ENCODE results near the gene G3BP1.
"Not testable (repeated sequence)": the region's sequence is repeated elsewhere in the genome, so short reads cannot be mapped to it uniquely, and the experiment has no call there.

Gene G3BP1

DNA sequence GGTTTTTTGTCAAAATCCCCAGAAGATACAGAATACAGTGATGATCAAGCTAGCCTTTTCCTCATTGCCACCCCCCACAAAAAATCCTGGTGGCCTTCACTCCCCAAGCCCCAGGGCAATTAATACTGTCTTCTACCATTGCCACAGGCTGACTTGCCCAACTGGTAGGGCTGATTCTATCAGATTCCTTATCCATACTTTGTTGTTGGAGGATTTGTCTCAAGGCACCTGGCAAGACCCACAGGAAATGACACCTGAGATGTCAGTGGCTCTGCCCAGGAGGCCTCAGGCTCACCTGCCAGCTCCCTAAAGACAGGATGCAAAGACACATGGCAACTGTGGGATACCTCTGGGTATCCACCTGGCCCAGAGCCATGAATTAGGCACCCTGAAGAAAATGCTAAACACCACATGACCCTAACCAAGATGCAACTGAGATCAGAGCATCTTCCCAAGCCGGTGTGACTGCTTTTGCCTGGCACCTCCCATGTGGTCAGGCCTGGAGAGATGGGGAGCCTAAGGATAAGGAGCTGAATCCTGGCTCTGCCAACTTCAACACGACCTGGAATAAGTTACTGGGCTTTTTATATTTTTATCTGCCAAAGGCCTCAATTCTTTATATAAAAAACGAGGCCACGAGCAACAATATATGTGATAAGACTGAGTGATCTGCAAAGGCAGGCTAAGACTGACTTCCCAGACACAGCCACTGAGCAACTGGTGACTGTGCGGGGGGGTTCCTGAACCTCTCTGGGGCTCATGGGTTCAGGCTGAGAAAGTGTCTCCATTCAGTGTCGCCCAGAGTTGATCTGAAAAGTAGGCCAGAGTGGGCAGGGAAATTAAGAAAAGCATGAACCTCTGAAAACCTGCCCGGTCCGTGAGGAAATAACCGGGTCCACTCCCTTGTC, 14.3 kb upstream of the G3BP1 start:
- DNase-seq (ENCODE audit: low spot score) = peak; percentile 31

DNA sequence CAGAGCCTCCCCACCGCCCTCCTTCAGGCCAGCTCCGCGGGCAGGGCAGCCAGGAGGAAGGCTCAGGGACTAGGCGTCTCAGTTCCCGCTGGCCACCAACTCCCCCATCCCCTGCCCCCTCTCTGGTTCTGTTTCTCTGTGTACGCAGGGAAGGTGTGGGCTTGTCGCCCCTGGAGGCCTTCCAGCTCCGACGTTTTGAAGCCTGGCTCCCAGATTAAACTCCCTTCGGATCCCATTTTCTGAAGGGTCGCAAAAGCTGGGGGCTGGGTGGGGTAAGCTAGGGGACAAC, 13.7 kb upstream of the G3BP1 start:
- DNase-seq (ENCODE audit: low spot score) = no peak

DNA sequence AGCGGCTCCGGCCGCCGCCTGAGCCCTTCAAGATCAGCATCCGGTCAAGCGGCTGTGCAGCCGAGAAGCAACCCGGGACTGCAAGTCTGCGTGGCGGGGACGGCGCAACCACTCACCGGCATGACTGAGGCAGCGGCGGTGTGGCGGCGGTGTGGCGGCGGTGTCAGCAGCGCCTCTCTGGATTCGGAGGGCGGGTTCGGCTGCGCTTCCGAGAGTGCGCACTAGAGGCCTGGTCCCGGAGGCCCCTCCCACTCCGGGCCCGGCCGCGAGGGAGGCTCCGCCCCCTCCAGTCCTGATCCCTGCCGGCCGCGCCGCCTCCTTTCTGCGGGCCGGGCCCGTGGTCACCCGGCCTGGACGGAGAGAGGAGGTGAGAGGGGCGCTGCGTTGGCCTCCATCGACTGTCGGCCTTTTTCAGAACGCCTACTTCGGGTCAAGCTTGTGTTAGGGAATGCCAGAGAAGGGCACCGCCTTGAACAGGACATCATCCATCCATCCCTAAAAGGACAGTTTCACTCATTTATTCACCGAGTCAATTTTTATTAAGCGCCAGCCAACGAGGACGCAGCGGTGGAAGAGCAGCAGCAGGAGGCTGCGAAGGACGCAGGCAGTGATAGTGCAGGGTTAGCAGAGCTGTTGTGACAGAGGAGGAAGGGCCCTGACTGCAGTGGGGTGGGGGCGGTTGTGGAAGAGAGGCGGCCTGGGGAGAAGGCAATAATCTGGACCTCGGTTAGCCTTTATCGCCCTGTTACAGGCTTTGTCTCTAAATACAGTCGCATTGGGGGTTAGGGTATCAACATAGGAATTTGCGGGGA, 13.1 kb upstream of the G3BP1 start, which contains the start of gene ATOX1:
ATOX1 (minus strand) TSS at position 202 of the 812 bp plus-strand sequence; CDS start at position 122, 80 bp downstream.
- DNase-seq (ENCODE audit: low spot score) = peak; percentile 92

DNA sequence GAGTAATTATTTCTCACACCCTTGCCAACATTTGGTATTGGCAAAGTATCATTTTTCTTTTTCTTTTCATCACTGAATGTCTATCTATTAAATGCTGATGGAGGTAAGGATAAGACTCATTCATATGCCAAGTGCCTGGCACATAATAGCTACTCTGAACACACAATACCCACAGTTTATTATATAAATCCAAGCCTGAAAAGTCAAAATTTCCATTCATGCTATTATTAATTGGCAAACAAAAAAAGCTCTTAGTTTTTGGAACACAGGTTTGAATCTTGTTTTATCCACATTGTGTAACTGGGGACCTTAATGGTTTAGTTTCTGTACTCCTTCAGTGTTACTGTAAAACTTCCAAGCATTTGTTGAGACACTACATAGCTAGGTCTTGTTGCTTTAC, 7.0 kb upstream of the G3BP1 start:
- no peak for DNase-seq (ENCODE audit: low spot score)

- DNase-seq (ENCODE audit: low spot score) = no peak
These were observed 4.8 kb upstream of the G3BP1 start for GRCh38 chr5:151766975-151767374.

GRCh38 chr5:151770383-151771258, 1.1 kb upstream of the G3BP1 start:
- DNase-seq (ENCODE audit: low spot score) = peak; percentile 83

DNA sequence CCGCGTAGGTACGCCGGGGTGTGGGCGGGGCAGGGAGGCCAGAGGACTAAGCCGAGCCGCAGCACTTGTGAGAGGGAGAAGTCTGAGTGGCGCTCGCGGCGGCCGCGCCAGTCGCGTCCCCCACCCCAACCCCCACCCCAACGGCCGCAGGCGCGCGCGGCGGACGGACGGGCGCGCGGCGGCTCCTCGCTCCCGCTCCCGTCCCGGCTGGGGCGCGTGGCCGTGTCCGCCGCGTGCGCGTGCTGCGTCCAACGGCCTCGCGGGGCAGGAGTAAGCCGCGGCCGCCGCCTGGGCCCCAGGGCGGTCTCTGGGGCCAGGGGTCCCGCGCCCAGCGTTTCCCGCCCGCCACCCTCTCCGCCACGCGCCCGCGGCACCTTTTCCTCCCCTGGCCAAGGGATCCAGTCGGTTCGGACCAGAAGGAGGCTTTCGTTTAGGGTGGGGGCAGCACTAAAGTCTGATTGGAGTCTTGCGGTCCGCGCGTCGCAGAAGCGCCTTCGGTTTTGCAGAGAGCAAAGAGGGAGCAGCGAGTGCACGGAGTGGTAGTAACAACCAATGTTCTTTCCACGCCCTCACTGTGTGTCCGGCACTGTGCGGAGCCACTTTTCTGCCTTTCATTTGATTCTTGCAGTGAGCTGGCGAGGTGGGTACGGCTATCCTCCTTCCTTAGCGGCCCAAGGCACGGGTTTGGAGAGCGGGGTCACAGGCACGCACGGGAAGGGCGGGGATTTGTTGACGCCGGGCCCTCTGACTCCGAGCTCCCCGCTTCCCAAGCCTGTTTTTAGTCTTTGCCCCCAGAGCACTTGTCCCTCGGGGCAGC, 483 bp downstream of the G3BP1 start:
- peak; percentile 50 for DNase-seq (ENCODE audit: low spot score)

DNA sequence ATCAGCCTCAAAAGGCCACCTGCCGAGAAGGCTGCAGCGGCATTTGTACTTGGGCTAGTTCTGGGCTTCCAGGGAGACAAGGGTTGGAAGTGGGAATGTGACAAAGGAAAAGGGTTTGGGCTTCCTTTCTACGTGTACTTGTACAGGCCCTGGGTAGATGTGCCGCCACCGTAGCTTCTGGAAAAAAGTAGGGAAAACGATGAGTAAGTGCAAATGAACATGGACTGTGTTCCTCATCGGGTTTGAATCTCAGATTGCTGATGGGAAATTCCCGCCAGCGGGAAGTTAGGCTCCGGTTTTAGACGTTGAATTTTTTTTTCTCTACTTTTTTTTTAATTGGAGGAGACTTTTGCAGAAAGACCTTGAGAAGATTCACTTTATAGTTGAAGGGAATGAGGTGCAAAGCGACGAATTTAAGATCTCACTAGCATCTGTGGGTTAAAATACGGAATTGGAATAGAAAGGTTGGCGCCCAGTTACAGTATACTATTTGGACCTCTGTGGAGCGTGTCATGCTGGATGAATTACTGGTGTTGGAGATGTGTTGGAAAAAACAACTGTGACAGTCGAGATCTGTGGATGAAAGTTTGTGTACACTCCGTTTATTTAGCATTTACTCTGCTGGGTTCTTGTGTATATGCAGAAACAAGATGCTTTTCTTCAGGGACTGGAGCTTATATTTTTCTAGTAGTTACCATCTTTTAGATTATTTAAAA, 1.2 kb downstream of the G3BP1 start:
- peak; percentile 38 for DNase-seq (ENCODE audit: low spot score)

- peak; percentile 26 for DNase-seq (ENCODE audit: low spot score)
These were observed 2.2 kb downstream of the G3BP1 start for GRCh38 chr5:151773951-151774350.

DNA sequence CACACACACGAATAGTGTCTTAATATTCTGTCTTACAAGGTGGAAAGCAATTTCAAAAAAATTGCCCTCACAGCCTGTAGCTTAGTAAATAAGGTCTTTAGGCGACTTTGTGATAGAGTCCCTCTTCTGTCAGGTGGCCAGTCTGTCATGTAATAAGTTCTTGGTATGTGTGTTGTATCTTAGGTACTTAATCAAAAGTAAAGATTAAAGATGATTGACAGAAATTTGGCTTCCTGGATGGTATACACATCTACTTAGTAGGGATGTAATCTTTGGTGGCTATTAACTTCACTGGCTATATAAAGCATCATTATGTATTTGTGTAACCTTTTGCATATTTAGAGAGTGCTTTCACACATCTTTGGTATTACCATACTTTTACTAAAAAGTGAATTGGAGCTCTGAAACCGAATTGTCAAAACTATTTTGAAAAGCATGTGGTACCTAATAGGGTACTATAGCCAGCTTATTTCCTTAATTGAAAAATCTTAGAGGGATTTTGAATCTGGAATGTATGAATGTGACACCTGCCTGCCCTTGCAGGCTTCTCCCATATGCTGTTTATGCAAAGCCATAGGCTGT, 3.4 kb downstream of the G3BP1 start:
- DNase-seq (ENCODE audit: low spot score) = no peak

DNA sequence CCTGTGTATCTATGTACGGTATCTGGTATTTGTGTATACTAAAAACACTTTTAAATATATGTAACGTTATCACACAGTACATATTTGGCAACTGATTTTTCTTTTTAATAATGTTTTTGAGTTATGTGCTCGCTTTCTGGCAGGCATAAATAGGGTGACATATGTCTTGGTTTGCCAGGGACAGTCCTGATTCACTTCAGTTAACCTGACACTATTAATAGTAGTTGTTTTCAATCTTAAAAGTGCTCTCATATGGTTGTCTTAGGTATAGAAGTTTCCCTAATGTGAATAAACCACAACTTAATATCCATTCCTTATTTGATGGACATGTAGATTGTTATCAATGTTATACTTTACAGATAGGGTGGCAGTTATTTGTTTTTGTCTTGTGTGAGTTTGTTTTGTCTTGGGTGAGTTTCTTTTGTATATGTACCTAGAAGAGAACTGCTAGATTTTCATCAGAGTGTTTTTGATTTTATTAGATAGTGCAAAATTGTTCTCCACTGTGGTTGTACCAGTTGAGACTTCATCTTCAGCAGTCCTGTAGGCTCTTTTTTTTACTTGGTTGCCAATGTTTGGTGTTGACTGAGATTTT, 7.9 kb downstream of the G3BP1 start:
- peak; percentile 62 for DNase-seq (ENCODE audit: low spot score)

DNA sequence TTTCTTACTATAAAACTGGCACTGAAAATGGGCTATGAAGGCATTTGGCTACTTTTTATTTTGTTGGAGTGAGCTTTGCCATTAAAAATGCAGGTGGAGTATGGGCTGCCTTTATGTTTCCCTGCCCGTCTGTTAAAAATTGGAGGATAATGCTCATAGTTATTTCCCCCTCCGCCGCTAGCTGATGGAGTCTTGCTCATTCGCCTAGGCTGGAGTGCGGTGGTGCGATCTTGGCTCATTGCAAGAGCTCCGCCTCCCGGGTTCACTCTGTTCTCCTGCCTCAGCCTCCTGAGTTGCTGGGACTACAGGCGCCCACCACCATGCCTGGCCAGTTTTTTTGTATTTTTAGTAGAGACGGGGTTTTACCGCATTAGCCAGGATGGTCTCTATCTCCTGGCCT, 8.6 kb downstream of the G3BP1 start:
- no peak for DNase-seq (ENCODE audit: low spot score)

- DNase-seq (ENCODE audit: low spot score) = no peak
These were observed 9.4 kb downstream of the G3BP1 start for GRCh38 chr5:151781201-151781600.

- DNase-seq (ENCODE audit: low spot score) = not testable (repeated sequence)
These were observed 11.9 kb downstream of the G3BP1 start for GRCh38 chr5:151783664-151784063.

GRCh38 chr5:151784141-151784540, 12.4 kb downstream of the G3BP1 start:
- no peak for DNase-seq (ENCODE audit: low spot score)

GRCh38 chr5:151786468-151786867, 14.7 kb downstream of the G3BP1 start:
- no peak for DNase-seq (ENCODE audit: low spot score)

- DNase-seq (ENCODE audit: low spot score) = no peak
These were observed 16.1 kb downstream of the G3BP1 start for GRCh38 chr5:151787817-151788216.

GRCh38 chr5:151793358-151793757, 21.6 kb downstream of the G3BP1 start:
- no peak for DNase-seq (ENCODE audit: low spot score)

DNA sequence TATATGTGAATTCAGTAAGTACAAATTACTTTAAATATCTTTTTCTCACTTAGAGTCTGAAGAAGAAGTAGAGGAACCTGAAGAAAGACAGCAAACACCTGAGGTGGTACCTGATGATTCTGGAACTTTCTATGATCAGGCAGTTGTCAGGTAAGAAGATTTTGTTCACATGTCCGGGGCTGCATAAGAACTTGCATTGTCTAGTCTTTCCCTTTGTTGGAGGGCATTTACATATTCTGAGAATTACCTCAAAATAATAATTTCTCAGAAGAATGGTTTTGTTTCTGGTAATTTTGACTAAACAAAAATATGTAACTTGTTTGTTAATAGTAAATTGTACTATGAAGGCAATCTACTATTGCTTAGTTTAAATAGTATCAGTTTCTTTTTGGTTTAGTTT, 23.7 kb downstream of the G3BP1 start:
- DNase-seq (ENCODE audit: low spot score) = no peak

- DNase-seq (ENCODE audit: low spot score) = no peak
These were observed 26.9 kb downstream of the G3BP1 start for GRCh38 chr5:151798674-151799073.

Measured in cerebellar cortex (tissue), 1 donor.